ENCODE data around the gene FBN1.

The FBN1 gene

GRCh38 chr15:48603922-48604321 is 41.6 kb downstream of the FBN1 start:
- no peak for TF ChIP-seq CTCF (IDR thresholded peaks at IDR 0.05)

- no peak for TF ChIP-seq CTCF (IDR thresholded peaks at IDR 0.05)
Observed at GRCh38 chr15:48603123-48603500, 42.4 kb downstream of the FBN1 start.

GRCh38 chr15:48602358-48603122 is 43.0 kb downstream of the FBN1 start:
- no peak for TF ChIP-seq CTCF (IDR thresholded peaks at IDR 0.05)

GRCh38 chr15:48601095-48601494 is 44.4 kb downstream of the FBN1 start:
- TF ChIP-seq CTCF (IDR thresholded peaks at IDR 0.05), result no peak

DNA sequence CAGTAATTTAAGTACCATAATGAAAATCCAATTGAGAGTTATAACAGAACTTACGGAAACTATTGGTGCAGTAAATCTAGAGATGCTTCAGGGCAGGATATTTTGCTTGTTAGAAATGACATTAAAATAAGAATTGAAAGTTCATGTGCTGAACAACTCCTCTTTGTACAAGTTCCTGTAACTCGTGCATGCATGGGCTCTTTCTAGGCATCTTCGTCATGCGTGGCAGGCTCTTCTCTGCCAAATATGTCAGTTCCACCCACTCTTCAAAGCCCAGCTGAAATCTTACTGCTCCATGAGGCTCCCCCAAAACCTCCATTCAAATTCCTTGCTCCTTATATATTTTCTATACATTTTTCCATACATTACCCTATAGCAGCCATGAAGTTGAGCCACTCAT is 48.7 kb downstream of the FBN1 start:
- TF ChIP-seq CTCF (IDR thresholded peaks at IDR 0.05), result no peak

GRCh38 chr15:48596415-48596814 is 49.1 kb downstream of the FBN1 start:
- TF ChIP-seq CTCF (IDR thresholded peaks at IDR 0.05), result no peak

GRCh38 chr15:48595981-48596380 is 49.5 kb downstream of the FBN1 start:
- TF ChIP-seq CTCF (IDR thresholded peaks at IDR 0.05), result no peak

DNA sequence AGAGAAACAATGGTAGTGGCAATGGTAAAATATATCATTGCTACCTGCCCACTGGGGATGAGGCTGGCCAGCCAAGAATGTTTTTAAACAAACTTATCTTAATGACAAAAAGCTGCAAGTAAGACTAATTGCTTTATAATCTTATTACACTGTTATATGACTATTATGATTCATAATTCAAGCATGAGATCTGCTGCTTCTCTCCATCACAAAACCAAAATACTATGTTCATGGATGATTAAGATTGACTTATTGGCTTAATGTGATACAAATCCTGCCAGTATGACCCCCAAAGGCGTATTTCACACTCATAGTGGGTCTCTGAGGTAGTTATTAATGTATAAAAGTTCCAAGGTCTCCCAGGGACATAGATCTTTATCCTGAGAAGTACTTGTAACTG is 52.6 kb downstream of the FBN1 start:
- no peak for TF ChIP-seq CTCF (IDR thresholded peaks at IDR 0.05)

All from LNCAP (cell line).